Retinal pigment epithelial cell (primary cell): ENCODE measurements around the gene ANKIB1.
"Not testable (repeated sequence)": the region's sequence is repeated elsewhere in the genome, so short reads cannot be mapped to it uniquely, and the experiment has no call there.

Source experiments
- DNase-seq: peaks from one replicate; pipeline ENCODE4 v3.0.0-alpha.2; 2010; ENCODE audit warnings: low read depth
- H3K4me3 ChIP-seq: 2 replicates; pipeline ENCODE4 v1.5.1; 2011; ENCODE audit warnings: mild to moderate bottlenecking, low read length, control low read depth, moderate library complexity
- TF ChIP-seq, protein P1 (sequence below): conservative IDR thresholded peaks from 2 replicates; pipeline ENCODE4 v1.5.1; 2011; ENCODE audit warnings: low read depth, low read length, control low read depth, inconsistent platforms

Gene ANKIB1

DNA sequence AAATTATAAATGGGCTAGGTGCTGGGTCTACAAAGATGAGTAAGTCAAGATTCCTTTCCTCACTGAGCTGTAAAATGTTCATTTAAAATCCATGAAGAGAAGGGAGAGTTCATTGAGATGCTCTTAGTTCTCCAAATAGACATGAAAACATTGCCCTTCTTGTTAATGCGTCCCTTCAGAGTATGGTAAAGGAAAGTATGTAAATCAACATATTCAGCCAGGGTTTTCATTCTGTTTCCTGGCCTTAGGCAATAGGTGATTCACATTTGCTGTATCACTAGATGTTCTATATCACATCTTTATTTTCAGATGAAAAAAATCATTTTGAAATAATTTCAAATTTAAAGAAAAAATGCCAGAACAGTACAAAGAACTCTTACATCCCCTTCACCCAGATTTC, 5.4 kb downstream of the ANKIB1 start:
- DNase-seq, result no peak
- TF ChIP-seq, protein P1, sequence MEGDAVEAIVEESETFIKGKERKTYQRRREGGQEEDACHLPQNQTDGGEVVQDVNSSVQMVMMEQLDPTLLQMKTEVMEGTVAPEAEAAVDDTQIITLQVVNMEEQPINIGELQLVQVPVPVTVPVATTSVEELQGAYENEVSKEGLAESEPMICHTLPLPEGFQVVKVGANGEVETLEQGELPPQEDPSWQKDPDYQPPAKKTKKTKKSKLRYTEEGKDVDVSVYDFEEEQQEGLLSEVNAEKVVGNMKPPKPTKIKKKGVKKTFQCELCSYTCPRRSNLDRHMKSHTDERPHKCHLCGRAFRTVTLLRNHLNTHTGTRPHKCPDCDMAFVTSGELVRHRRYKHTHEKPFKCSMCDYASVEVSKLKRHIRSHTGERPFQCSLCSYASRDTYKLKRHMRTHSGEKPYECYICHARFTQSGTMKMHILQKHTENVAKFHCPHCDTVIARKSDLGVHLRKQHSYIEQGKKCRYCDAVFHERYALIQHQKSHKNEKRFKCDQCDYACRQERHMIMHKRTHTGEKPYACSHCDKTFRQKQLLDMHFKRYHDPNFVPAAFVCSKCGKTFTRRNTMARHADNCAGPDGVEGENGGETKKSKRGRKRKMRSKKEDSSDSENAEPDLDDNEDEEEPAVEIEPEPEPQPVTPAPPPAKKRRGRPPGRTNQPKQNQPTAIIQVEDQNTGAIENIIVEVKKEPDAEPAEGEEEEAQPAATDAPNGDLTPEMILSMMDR, result no peak
- H3K4me3 ChIP-seq, result no peak overlapping the region

DNA sequence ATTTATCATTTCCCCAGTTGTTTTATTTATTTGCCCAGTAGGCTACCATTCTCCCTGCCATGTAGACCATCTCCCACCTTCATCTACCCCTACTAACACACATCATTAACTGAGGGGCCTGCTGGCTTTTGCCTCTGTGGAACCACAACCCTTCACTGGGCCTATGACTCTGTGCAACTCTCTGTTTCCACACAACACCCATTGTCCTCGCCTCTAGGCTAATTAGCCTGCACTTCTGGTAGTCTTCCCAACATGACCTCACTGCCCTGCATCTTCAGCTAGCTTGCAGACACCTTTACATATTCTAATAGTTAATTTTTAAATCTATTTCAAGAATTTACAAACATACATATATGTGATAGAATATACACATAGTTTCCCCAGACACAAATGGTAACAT, 7.5 kb downstream of the ANKIB1 start:
- TF ChIP-seq, protein P1, result no peak
- H3K4me3 ChIP-seq, result no peak overlapping the region
- DNase-seq, result no peak

DNA sequence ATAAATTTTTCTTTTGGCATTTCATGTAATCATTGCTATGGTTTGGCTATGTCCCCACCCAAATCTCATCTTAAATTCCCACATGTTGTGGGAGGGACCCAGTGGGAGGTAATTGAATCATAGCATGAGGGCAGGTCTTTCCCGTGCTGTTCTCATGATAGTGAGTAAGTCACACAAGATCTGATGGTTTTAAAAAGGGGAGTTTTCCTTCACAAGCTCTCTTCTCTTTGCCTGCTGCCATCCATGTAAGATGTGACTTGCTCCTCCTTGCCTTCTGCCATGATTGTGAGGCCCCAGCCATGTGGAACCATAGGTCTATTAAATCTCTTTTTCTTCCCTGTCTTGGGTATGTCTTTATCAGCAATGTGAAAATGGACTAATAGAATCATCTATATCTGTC, 9.0 kb downstream of the ANKIB1 start:
- DNase-seq, H3K4me3 ChIP-seq: not testable (repeated sequence)

DNA sequence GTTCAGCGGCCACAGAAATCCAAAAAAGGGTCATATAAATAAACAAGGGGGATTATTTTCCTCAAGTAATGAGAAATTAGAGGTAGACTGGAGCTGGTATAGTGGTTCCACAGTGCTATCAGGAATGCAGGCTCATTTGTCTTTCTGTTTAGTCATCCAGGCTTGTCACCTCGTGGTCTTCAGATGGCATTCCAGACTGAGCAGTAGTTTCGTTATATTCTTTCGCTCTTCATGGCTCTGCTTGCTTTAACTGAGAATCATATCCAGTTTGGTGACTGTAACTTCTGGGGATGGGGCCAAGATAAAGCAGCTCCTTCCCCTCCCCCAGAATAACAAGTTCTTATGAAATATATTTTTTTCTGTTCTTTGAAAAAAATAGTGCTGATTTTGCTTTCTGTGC, 9.5 kb downstream of the ANKIB1 start:
- TF ChIP-seq, protein P1, result no peak
- H3K4me3 ChIP-seq, result no peak overlapping the region
- DNase-seq, result no peak

DNA sequence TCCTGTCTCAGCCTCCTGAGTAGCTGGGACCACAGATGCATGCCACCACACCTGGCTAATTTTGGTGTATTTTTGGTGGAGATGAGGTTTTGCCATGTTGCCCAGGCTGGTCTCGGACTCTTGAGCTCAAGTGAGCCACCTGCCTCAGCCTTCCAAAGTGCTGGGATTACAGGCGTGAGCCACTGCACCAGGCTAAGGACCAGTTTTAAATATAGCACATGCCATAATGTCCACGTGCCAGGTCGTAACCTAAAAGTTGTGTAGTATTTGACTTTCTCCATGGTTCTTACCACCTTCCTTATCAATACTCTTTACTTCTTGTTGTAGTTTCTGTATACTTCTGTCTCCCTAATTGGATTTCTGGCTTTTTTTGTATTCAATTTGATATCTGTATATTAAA, 13.3 kb downstream of the ANKIB1 start:
- DNase-seq, result no peak
- TF ChIP-seq, protein P1, result no peak
- no peak overlapping the region for H3K4me3 ChIP-seq

DNA sequence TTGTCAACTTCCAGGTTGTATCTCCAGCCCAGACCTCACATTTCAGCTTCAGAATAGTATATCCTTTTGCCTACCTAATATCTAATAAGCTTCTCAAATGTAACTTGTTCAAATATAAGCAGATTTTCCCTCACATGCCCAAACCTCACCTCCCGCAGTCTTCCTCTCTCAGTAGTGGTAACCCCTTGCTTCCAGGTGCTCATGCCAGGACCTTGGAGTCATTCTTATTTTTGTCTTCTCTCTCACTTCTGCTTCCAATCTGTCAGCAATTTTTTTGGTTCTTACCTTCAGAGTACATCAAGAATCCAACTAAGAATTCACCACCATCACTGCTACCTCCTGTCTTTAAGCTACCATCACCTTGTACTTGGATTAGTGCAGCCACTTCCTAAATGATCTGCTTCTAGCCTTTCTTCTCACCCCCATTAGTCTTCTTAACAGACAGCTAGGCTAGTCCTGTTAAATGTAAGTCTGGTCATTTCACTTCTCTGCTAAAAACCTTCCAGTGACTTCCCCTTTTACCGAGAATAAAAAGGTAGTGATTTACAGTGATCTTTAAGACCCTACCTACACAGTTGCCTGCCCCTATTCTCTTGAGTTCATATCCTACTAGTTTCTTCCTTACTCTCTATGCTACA, 14.0 kb downstream of the ANKIB1 start:
- no peak for DNase-seq
- TF ChIP-seq, protein P1, result no peak

DNA sequence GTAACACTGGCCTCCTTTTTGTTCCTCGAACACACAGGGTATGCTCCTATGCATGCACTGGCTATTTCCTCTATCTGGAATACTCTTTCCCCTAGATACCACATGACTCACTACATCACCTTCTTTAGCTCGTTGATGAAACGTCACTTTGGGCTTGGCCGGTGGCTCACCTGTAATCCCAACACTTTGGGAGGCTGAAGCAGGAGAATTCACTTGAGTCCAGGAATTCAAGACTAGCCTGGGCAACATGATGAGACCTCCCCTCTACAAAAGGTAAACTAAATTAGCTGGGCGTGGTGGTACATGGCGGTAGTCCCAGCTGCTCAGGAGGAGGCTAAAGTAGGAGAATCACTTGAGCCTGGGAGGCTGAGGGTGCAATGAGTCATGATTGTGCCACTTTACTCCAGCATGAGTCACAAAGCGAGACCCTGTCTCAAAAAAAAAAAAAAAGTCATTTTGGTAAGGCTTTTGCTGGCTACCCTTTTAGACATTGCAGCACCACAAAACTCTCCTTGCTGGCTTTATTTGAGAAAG, 14.5 kb downstream of the ANKIB1 start:
- DNase-seq, result no peak
- TF ChIP-seq, protein P1, result no peak
- no peak overlapping the region for H3K4me3 ChIP-seq

More for the DNA sequence above, 14.0 kb downstream of the ANKIB1 start:
- no peak overlapping the region for H3K4me3 ChIP-seq
